ENCODE measurements around the gene SLC4A7.
"Not testable (repeated sequence)": the region's sequence is repeated elsewhere in the genome, so short reads cannot be mapped to it uniquely, and the experiment has no call there.

SLC4A7 gene

DNA sequence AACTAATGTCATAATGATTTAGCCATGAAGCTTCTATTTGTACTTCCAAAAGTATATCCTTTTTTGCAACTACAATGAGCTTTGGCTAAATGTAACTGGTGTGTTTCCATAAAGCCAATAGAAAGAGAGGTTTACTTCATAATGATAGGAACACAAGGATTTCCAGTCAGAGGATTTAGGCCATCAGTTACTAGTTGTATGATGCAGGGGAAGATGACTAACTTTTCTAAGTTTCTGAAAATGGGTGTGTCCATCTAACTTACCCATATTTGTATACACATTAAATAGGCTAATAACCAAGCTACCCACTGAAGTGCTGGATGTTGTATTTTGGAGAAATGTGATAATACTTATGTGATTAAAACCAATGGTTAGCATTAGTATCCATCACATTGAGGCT is 55.7 kb downstream of the SLC4A7 start:
- DNase-seq (ENCODE audit: low read depth), result no peak

DNA sequence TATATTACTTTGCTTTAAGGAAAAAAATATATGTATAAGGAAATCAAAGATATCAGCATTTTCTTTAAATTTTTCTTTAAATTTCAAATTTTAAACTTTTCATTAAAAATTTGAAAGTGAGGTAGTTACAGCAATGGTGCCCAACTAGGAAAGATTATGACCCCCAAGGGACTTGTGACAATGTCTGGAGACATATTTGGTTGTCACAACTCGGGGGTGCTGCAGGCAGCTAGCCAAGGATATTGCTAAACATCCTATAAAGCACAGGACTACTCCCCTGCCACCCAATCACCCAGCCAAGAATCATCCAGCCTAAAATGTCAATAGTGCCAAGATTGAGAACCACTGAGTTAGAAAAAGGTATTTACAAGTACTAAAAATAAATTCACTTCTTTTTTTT is 57.3 kb downstream of the SLC4A7 start:
- no peak for DNase-seq (ENCODE audit: low read depth)

DNA sequence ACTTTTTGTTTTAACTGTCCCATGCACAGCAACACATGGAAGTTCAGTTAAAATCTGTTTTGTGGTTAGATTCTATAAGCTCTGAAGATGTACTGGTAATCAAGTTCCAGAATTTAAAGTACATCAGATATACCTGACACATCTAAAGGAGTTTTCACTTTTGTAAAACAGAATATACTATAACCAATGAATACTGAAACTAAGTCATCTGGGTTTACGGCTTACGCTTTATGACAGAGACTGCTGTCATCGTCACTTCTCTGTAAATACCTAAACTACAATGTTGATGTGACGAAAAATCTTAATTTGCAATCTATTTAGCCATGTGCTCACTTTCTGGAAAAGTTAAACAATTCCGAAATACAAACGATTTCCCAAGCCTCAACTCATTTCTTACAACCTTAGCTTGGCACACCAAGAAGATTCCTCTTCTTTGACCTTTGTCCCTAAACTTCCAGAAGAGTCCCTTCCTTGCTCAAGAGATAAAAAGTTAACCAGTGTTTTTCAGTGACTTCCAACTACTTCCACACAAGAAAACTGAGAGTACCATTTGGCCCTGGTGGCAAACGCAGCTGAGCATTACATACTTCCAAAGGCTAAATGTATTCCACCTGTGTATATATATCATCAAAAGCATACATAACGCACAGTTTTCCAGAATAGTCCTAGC is 58.2 kb downstream of the SLC4A7 start:
- DNase-seq (ENCODE audit: low read depth), result no peak

GRCh38 chr3:27424812-27425521 is 59.2 kb downstream of the SLC4A7 start:
- not testable (repeated sequence) for DNase-seq (ENCODE audit: low read depth)

DNA sequence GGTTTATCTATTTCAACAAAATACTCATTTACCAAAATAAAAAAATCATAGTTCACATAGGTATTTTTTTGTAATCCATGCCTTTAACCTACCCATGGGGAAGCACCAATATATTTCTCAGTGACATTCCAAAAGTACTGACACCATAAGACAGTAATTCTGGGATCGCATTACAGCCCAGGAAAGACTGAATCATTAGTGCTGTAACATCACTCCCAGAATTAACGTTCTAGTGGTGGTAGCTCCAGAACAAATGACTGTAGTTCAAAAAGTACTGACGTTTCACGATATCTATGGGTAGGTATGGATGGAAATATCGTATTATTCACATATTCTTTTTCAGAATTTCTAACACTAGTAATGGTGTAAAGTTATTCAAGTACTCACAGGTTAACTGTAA is 60.7 kb downstream of the SLC4A7 start:
- DNase-seq (ENCODE audit: low read depth), result no peak

DNA sequence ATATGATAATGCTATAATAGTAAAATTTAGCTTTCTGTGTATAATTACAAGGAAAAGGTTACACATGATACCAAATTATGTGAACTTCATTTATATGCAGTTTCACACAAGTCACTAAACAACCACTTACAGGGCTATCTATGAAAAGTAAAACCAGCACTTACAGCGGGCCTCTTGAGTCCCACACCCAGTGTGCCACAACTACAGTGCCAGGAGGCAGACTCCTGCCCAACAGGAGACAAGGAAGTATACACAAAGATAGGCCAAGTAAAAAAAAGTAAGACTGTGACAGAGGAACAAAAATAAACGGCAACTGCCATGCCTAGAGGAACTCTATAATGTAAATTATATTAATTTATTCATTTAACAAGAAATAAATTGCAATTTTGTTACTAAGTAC is 61.6 kb downstream of the SLC4A7 start:
- no peak for DNase-seq (ENCODE audit: low read depth)

GRCh38 chr3:27415202-27415601 is 69.0 kb downstream of the SLC4A7 start:
- no peak for DNase-seq (ENCODE audit: low read depth)

GRCh38 chr3:27392950-27393679 is 91.1 kb downstream of the SLC4A7 start:
- no peak for DNase-seq (ENCODE audit: low read depth)

DNA sequence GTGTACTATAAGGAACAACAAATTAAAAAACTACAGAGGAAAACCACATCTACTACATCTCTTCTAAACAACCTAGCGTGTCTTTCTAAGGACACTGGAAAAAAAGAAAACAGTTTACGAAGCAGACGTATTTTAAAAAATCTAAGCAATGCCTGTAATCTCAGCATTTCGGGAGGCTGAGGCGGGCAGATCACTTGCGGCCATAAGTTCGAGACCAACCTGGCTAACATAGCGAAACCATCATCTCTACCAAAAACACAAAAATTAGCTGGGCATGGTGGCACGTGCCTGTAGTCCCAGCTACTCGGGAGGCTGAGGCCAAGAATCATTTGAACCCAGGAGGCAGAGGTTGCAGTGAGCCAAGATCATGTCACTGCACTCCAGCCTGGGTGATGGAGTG is 91.8 kb downstream of the SLC4A7 start:
- not testable (repeated sequence) for DNase-seq (ENCODE audit: low read depth)

DNA sequence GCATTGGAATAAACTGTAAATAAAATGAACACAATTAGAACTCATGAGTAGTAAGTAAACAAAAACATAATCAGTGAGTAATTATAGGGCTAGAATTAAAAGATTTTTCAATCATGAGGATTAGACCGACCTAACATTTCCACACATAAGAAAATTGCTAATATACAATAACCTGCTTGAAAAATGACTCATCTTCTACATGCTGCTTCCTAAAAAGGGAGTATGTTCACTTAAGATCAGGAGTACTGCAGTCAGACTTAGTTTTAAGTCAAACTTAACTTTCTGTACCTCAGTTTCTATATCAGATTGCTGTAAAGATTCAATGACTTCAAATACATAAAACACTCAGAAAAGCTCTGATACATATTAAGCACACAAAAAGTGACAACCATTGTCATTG is 92.4 kb downstream of the SLC4A7 start:
- no peak for DNase-seq (ENCODE audit: low read depth)

GRCh38 chr3:27387625-27388024 is 96.6 kb downstream of the SLC4A7 start:
- DNase-seq (ENCODE audit: low read depth), result no peak

- DNase-seq (ENCODE audit: low read depth), result no peak
These were observed 98.7 kb downstream of the SLC4A7 start for GRCh38 chr3:27385504-27385903.

- no peak for DNase-seq (ENCODE audit: low read depth)
These were observed 100.0 kb downstream of the SLC4A7 start for GRCh38 chr3:27384191-27384590.

- no peak for DNase-seq (ENCODE audit: low read depth)
These were observed 103.5 kb downstream of the SLC4A7 start for GRCh38 chr3:27380433-27381357.

DNA sequence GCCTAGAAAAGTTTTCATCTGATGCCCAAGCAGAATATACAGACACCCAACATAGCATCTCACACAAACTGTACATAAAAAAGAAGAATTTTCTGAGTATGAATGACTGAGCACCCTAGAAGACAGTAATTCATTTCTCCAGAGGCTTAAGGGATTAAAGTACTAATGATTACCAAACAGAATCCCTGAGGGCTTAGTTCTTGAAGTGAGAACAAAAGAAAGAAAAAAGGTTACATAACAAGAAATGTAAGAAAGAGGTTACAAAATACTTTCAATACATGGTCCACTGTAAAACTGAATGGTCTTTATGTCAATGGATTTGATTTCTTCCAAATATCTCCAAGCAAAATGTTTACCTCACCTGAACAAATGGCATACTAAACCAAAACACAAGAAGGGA is 105.9 kb downstream of the SLC4A7 start:
- DNase-seq (ENCODE audit: low read depth), result no peak

DNA sequence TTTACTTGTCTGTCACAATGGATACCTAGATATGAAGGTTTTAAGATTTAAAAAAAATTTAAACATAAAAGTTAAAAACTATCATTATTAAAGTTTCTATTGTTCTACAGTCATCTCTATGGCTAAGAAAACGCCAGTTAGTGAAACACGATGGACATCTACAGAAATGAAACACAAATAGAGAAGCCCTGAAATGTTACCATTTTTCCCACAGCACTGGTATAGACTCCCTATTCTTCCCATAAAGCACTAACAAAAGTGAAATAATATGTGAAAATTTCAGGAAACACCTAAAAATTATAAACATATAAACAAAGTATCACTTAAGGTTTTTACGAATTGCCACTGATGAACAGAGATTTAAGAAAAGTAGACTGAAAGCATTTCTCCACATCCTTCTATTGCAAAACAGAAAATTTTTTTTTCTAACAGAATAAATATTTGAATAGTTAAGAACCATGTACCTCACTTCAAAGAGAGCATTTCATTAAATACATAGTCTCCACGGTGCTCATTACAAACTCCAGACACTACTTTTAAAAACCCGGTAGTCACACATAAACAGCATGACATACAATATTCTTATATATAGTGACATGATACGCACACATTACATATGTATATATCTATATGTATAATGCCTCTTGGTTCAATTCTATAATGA is 107.9 kb downstream of the SLC4A7 start:
- DNase-seq (ENCODE audit: low read depth), result no peak

GRCh38 chr3:27368831-27369607 is 115.2 kb downstream of the SLC4A7 start, which contains the start of gene NEK10:
Gene NEK10, minus strand, starts transcription at chr3:27369383. Its CDS starts 16,501 bp downstream, at chr3:27352882.
- DNase-seq (ENCODE audit: low read depth), result peak; percentile 87

DNA sequence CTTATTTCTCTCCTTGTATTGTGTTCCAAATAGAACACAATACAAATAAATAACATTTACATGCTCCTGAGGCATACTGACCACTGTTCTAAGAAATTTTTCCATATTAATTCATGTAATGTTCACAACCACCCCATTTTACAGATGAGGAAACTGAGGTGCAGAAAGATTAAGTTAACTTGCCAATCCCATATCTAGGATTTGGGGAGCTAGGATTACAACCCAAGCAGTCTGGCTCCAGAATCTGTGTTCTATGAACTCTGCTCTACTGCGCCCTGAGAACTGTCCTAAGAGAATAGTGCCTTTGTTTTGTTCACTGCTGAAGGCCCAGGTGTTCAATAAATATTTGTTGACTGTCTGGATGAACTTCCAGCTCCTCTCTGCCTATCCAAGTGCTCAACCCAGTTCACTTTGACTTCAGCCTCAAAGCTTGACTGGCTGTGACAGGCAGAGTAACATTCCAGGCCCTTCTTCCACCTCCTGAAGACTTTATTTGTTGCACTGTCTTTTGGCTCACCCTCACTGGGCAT is 118.1 kb downstream of the SLC4A7 start:
- no peak for DNase-seq (ENCODE audit: low read depth)

DNA sequence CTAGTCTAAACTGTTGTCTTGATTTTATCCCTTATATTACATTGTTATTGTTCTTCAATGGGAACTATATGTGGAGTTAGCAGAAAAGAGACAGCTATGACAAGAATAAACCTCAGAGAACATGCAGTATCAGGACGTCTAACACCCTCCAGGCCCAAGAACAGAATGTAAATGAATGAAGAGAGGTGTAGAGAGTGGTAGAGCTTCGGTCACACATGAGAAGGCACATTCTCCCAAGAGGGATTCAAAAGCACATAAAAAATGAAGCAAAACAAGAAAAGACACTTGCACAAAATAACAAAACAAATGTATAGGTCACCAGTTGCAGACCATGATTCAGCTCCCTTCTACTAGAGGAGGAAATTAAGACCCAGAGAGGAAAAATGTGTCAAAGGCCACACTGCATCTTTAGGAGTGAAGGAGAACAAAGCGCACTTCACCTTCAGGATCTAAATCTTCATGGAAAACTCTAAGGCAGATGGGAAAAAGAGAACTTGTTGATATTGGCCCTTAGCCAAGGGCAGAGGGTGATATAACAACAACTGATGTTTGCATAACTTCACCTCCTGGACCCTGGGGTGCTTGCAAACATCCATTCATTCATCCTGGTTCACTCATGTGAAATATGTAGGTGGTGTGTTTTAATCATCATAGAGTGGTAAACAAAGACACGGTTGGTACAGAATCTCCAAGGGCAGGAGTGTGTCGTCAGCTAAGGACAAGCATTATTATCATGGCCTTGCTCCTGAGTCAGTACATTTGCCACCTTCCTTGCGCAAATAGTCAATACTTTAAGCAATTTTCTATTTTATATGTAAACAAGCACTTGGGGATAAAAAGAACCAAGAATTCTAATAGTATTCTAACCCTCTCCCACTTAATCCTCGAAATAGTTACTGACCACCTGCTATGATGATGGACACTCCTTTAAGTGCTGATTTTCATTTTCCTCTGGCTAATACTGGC is 123.8 kb downstream of the SLC4A7 start:
- no peak for DNase-seq (ENCODE audit: low read depth)
